Activated B cell treated with CpG ODN at 0.5 μM for 24 hours (primary cell): ENCODE measurements around the gene C1QA. TPM values are rescaled to one million over a fixed set of nuclear protein-coding genes. Genes with fewer than 3 reads are reported as not detected.
"Not testable (repeated sequence)": the region's sequence is repeated elsewhere in the genome, so short reads cannot be mapped to it uniquely, and the experiment has no call there.

Experiments used
- ATAC-seq: fragments of 200-7000 bp; cut with Tn5 transposase; one replicate; pipeline ENCODE4 v1.10.0; 2021; ENCODE audit warnings: low read depth, mild to moderate bottlenecking, moderate library complexity
- CTCF ChIA-PET: fragments of 350-600 bp; sonication (Branson Sonifier 250); formaldehyde crosslinking; loops from one replicate; lab custom pipeline; 2021; ENCODE audit warnings: antibody characterized with exemption; lab: Charles Lee
- POLR2A ChIA-PET: fragments of 350-600 bp; sonication (Branson Sonifier 250); formaldehyde crosslinking; loops from one replicate; lab custom pipeline; 2021; ENCODE audit warnings: antibody characterized with exemption; lab: Charles Lee
- DNase-seq: peaks from one replicate; pipeline ENCODE4 v3.0.0; 2022
- H3K27ac Mint-ChIP-seq: one replicate; pipeline ENCODE4 v1.8.0; 2020; ENCODE audit warnings: mixed read lengths
- H3K27me3 Mint-ChIP-seq: one replicate; pipeline ENCODE4 v1.8.0; 2021; ENCODE audit warnings: mixed read lengths
- H3K36me3 Mint-ChIP-seq: one replicate; pipeline ENCODE4 v1.8.0; 2021; ENCODE audit warnings: low read depth, mixed read lengths
- H3K4me1 Mint-ChIP-seq: one replicate; pipeline ENCODE4 v1.8.0; 2021; ENCODE audit warnings: mixed read lengths
- H3K4me3 Mint-ChIP-seq: one replicate; pipeline ENCODE4 v1.8.0; 2020; ENCODE audit warnings: mild to moderate bottlenecking, mixed read lengths
- H3K9me3 Mint-ChIP-seq: one replicate; pipeline ENCODE4 v1.8.0; 2020; ENCODE audit warnings: mixed read lengths
- intact Hi-C: fragments of 100-400 bp; cut with micrococcal nuclease; formaldehyde crosslinking; loops from one replicate; pipeline ENCODE4 v1.15.1; 2024
- total RNA-seq: library from RNA; stranded (reverse); gene quantifications from 2 replicates; pipeline ENCODE4 v1.2.3, GENCODE V29; 2022
- TF ChIP-seq, protein P1 (sequence below): fragments of 200-600 bp; IDR thresholded peaks from one replicate; pipeline ENCODE4 v1.8.0; 2022; ENCODE audit warnings: antibody characterized with exemption, mild to moderate bottlenecking

Gene C1QA
- total RNA-seq, 1 donor from 2014 or later = not detected

DNA sequence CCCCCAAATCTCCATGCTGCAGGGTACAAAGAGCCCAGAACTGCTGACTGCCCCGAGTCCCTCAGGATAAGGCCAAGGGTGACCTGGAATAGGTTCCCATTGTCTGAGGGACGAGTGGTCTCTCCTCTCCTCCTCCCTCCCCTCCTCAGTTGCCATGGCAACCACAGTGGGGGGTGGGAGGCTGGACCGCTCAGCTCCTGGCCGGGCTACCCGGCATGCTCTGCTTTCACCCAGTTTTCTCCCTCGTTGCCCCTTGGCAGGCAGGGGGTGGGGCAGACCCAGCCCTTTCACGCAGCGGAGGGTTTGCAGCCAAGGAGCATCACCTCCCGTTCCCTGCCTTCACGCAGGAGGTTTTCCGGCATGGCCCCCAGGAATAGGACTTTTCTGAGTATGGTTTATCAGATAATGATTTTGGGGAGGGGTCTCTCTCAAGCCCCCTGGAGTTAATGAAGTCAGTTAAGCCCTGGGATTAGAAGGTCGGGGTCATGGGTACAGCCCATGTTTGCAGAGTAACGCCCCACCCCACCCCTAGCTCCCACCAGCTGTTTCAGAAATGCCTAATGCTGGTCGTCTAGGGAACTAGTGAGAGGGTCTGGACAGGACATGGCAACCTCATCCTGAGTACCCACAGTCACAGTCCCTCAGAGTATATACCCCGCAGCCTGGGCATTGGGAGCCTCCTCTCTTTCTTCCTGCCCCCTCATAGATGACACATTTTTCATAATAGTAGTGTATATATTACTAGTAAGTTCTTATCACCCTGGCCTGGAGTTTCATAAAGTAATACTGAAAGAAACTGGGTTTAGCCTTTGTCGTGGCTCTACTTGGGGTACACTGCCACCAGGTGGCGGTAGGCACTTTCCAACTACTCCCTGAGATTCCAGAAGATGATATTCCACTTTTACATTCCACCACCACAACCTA lies 37.3 kb downstream of the C1QA start:
- H3K36me3 Mint-ChIP-seq = no peaks in the 10 kb centered on the region
- CTCF ChIA-PET = no interaction called here
- peaks cover 35% of the 10 kb centered on the region for H3K27me3 Mint-ChIP-seq
- TF ChIP-seq, protein P1, sequence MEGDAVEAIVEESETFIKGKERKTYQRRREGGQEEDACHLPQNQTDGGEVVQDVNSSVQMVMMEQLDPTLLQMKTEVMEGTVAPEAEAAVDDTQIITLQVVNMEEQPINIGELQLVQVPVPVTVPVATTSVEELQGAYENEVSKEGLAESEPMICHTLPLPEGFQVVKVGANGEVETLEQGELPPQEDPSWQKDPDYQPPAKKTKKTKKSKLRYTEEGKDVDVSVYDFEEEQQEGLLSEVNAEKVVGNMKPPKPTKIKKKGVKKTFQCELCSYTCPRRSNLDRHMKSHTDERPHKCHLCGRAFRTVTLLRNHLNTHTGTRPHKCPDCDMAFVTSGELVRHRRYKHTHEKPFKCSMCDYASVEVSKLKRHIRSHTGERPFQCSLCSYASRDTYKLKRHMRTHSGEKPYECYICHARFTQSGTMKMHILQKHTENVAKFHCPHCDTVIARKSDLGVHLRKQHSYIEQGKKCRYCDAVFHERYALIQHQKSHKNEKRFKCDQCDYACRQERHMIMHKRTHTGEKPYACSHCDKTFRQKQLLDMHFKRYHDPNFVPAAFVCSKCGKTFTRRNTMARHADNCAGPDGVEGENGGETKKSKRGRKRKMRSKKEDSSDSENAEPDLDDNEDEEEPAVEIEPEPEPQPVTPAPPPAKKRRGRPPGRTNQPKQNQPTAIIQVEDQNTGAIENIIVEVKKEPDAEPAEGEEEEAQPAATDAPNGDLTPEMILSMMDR = no peak
- H3K27ac Mint-ChIP-seq = no peak overlapping the region
- no peak overlapping the region for H3K4me3 Mint-ChIP-seq
- no peaks in the 10 kb centered on the region for H3K9me3 Mint-ChIP-seq
- DNase-seq = no peak
- no peak for ATAC-seq
- intact Hi-C loops = no loop called here
- no peaks in the 10 kb centered on the region for H3K4me1 Mint-ChIP-seq
- POLR2A ChIA-PET = no interaction called here

DNA sequence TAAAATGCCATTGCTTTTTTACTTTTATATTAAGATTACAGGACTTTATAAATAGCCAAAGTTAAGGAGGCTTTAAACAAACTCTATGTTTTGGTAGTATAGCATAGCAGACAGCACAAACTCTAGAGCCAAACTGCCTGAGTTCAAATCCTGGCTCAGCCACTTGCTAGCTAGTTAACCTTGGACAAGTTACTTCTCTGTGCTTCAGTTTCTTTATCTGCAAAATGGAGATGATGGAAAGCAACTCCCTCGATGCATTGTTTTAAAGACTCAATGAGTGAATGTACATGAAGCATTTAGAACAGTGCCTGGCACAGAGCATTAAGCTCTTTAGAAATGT lies 38.0 kb downstream of the C1QA start:
- DNase-seq (no peak), ATAC-seq (no peak)
- Mint-ChIP-seq H3K9me3 (no peaks in the 10 kb centered on the region), H3K4me1 (no peaks in the 10 kb centered on the region), H3K27ac (no peak overlapping the region), H3K4me3 (no peak overlapping the region), H3K36me3 (no peaks in the 10 kb centered on the region), H3K27me3 (peaks cover 35% of the 10 kb centered on the region)
- intact Hi-C loops = no loop called here
- TF ChIP-seq, protein P1 = no peak
- ChIA-PET POLR2A (no interaction called here), CTCF (no interaction called here)

DNA sequence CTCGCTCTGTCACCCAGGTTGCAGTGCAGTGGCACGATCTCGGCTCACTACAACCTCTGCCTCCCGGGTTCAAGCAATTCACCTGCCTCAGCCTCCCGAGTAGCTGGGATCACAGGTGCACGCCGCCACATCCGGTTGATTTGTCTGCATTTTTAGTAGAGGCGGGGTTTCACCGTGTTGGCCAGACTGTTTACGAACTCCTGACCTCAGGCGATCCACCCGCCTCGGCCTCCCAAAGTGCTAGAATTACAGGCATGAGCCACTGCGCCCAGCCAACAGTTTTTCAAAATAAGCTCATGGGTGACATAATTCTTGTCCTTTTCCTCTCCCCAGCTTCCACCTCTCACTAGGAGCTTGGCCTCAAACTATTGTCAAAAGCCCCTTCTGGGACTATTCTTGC lies 39.7 kb downstream of the C1QA start:
- ATAC-seq, H3K9me3 Mint-ChIP-seq, H3K4me1 Mint-ChIP-seq, intact Hi-C loops, H3K27ac Mint-ChIP-seq, H3K4me3 Mint-ChIP-seq, DNase-seq, H3K36me3 Mint-ChIP-seq, POLR2A ChIA-PET: not testable (repeated sequence)
- H3K27me3 Mint-ChIP-seq = peaks cover 28% of the 10 kb centered on the region
- CTCF ChIA-PET = interaction anchor here (0.6 kb wide), 1 partner anchor 558 kb away, joined by 5 read pairs; no protein-coding TSS in a partner anchor

DNA sequence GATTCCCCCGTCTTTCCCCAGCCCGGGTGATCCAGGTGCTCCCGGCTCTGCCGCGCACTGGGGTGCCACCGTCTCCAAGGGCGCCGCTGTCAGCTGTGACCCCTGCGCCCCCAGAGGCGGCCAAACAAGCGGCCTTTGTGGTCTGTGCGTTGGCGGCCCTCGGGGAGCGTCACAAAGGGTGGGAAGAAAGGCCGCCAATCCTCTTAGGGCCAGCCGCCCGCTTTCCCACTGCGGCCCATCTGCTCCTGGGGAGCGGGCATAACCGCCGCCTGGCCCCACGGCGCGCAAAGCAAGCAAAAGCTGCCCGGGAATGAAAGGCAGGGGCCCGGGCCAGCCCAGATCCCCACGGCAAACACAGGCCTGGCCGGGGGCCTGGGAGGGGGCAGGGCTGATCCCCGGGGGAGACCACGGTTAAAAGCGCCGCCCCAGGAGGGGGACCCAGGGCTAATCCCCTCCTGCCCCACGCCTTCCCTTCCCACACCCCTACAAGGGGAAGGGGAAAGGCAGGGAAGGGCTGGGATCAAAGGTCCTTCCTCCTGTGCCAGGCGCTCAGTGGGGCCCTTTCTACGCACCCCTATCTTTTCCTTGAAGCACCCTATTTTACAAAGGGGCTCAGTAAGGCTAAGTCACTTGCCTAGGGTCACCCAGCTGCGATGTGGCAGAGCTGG lies 40.6 kb downstream of the C1QA start:
- DNase-seq = no peak
- ATAC-seq = no peak
- ChIA-PET CTCF (no interaction called here), POLR2A (no interaction called here)
- H3K27ac Mint-ChIP-seq = no peak overlapping the region
- H3K4me1 Mint-ChIP-seq = no peaks in the 10 kb centered on the region
- H3K36me3 Mint-ChIP-seq = no peaks in the 10 kb centered on the region
- intact Hi-C loops = no loop called here
- no peaks in the 10 kb centered on the region for H3K9me3 Mint-ChIP-seq
- H3K27me3 Mint-ChIP-seq = peaks cover 23% of the 10 kb centered on the region
- TF ChIP-seq, protein P1 = no peak
- no peak overlapping the region for H3K4me3 Mint-ChIP-seq

DNA sequence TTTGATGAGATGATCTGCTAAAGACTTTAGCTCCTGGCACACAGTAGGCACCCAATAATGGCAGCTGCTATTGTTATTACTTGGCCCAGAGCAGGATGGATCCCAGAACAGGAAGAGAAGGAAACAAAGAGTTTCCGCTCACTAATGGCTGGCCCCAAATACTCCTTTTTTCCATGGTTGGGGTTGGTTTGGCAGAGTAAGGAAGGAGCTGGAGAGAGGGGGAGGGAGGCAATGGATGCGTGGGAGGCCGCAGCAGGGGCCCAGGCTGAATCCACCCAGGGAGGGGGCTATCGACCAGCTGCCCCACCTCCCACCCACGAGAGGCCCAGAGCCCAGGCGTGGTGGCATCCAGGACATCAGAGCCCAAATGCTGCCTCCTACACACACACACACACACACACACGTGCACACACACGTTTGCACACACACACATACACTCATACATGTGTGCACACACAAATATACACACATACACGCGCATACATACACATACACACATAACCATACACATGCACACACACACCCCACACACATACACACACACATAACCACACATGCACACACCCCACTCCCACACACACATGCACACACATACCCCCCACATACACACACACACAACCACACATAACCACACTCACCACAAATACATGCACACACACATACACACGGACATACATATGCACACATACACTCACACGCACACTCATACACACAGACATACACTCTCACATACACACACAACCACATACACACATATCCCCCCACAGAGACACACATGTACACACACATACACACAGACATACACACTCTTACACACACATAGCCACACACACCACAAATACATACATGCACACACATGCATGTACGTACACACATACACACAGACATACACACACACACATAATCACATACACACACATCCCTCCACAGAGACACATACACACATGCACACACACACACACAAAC lies 41.8 kb downstream of the C1QA start:
- ATAC-seq (no peak), DNase-seq (no peak)
- Mint-ChIP-seq H3K36me3 (no peaks in the 10 kb centered on the region), H3K27ac (no peak overlapping the region), H3K4me3 (no peak overlapping the region), H3K4me1 (no peaks in the 10 kb centered on the region), H3K27me3 (peaks cover 16% of the 10 kb centered on the region), H3K9me3 (no peaks in the 10 kb centered on the region)
- ChIA-PET POLR2A (no interaction called here), CTCF (no interaction called here)
- TF ChIP-seq, protein P1 = no peak
- intact Hi-C loops = no loop called here
